Heart left ventricle (tissue), 16 donors: ENCODE data around the gene CHRD. TPM values are rescaled to one million over a fixed set of nuclear protein-coding genes. Genes with fewer than 3 reads are reported as not detected.

ENCODE experiments used
- ATAC-seq, 4 donors: fragments of 200-7000 bp; cut with Tn5 transposase; one replicate each; pipeline ENCODE4 v1.9.1; 2020 to 2022; ENCODE audit warnings: moderate library complexity in 4 of 4, mild to moderate bottlenecking in 3 of 4, moderate number of reproducible peaks in 1 of 4
- DNase-seq, 5 donors: peaks; one replicate each; pipeline ENCODE4 v3.0.0-alpha.2; 2020
- H3K27ac ChIP-seq, 12 donors: fragments of 200-600 bp; sonication (generic) in 4 of 12; one replicate each; pipeline versions ENCODE4 v1.5.0 to v1.8.0; 2016 to 2022; ENCODE audit warnings: mild to moderate bottlenecking in 2 of 12
- H3K27me3 ChIP-seq, 9 donors: fragments of 200-600 bp; sonication (generic) in 2 of 9; one replicate each; pipeline versions ENCODE4 v1.5.1 to v1.8.0; 2016 to 2022; ENCODE audit warnings: mild to moderate bottlenecking in 3 of 9
- H3K36me3 ChIP-seq, 9 donors: fragments of 200-600 bp; sonication (generic) in 2 of 9; one replicate each; pipeline versions ENCODE4 v1.5.0 to v1.8.0; 2018 to 2022; ENCODE audit warnings: mild to moderate bottlenecking in 2 of 9
- H3K4me1 ChIP-seq, 12 donors: fragments of 200-600 bp; sonication (generic) in 4 of 12; one replicate each; pipeline versions ENCODE4 v1.5.0 to v1.8.0; 2016 to 2022; ENCODE audit warnings: mild to moderate bottlenecking in 3 of 12
- H3K4me3 ChIP-seq, 12 donors: fragments of 200-600 bp; sonication (generic) in 4 of 12; one replicate each; pipeline versions ENCODE4 v1.5.0 to v1.8.0; 2017 to 2022; ENCODE audit warnings: mild to moderate bottlenecking in 9 of 12, moderate library complexity in 4 of 12
- H3K9me3 ChIP-seq, 12 donors: fragments of 200-600 bp; sonication (generic) in 4 of 12; one replicate each; pipeline versions ENCODE4 v1.5.0 to v1.8.0; 2016 to 2022; ENCODE audit warnings: mild to moderate bottlenecking in 1 of 12
- POLR2A ChIP-seq, 2 donors: fragments of 450-650 bp; IDR thresholded peaks; one replicate each; pipeline ENCODE4 v1.6.1; 2017; ENCODE audit warnings: antibody characterized with exemption in 2 of 2, mild to moderate bottlenecking in 2 of 2, moderate library complexity in 2 of 2
- WGBS, 4 donors: extraction: QIAGEN DNeasy Blood & Tissue Kit in 2 of 4; methylation state at CpG; one replicate each; pipeline versions ENCODE4 v1.1.5 to v1.1.7; 2013 to 2018; 5-methylcytosine and 5-hydroxymethylcytosine counted together
- intact Hi-C, 10 donors: fragments of 100-400 bp; cut with DNase I; formaldehyde crosslinking; loops; one replicate each; pipeline versions ENCODE4 v1.11.1 to v1.14.2; 2022
- polyA plus RNA-seq, 2 donors: library from polyadenylated mRNA; stranded (reverse); fragments of 200-250 nt; gene quantifications; one replicate each; pipeline ENCODE4 v1.2.3, GENCODE V29; 2013
- total RNA-seq, 9 donors: library from RNA; depleted of rRNA in 2 of 9; stranded (reverse); fragments of >200 nt in 2 of 9; fragmentation: NEBNext Ultra II Directional in 3 of 9; extraction: Animal tissue kit (Norgen Biotek cat#: 25700) in 3 of 9; gene quantifications; one replicate each; pipeline versions ENCODE4 v1.1.0 to v1.2.4, GENCODE V29; 2016 to 2023
- TF ChIP-seq, protein P1 (sequence below), 12 donors: fragments of 200-600 bp; sonication (generic) in 4 of 12; IDR thresholded peaks; one replicate each; pipeline versions ENCODE4 v1.5.0 to v1.8.0; 2018 to 2022; ENCODE audit warnings: antibody characterized with exemption in 12 of 12, mild to moderate bottlenecking in 5 of 12
- donor health status: ischemic (EF 13 %, LVEDD 7.1; RV severe dilation, severe dysfunction).
- donor health status: healthy with polysubstance abuse.
- donor health status: DM: no; HTN: yes; CAD: no.
- donor health status: DM: no; HTN: no; CAD: no.
- donor health status: ischemic (EF 25% LVEDD 6.9; RV normal size, moderate dysfunction).
- donor health status: ischemic (EF 25% LVEDD 5.7; RV mildly dilated, moderate dysfunction).
- donor health status: healthy.
- donor health status: DM: yes; HTN: yes; CAD: no.
- donor health status: ischemic (EF 35%, LVEDD 5.7; RV mildly dilated, moderate dysfunction).
- donor health status: nonischemic (EF 11% LVEDD 7.7; RV severe dilation, severe dysfunction).
- donor health status: DM: yes; HTN: yes; CAD: no.
- donor health status: PGD.
- donor health status: ischemic (EF 29% LVEDD 5.4; RV normal size, mild dysfunction).
- donor health status: nonischemic (EF 23%, LVEDD 6.1; RV moderate dilation, normal function).

The CHRD gene
- total and polyA plus RNA-seq, 11 donors: 2.0 to 7.4 (median 4.8) TPM

DNA sequence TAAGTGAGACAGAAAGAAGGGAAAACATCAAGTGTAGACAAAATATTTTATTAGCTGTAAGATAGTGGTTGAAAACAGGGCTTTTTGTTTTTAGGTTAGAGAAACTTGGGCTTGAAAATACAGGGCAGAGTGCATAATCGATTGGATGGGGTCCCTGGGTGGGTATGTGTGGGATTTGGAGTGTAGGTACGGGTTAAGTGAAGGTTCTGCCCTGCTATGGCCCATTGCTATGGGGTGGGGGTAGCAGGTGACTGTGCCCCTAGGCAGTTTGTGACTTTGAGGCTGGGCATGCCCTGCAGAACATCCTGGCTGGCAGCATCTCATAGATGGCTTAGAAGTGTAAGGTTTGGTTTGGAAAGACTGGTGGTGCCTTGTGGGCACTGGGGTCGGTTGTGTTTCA lies 46.2 kb upstream of the CHRD start:
- ATAC-seq: no peak
- no peaks in the 10 kb centered on the region for H3K9me3 ChIP-seq
- H3K36me3 ChIP-seq: peaks cover 8 to 68% (median 66%) of the 10 kb centered on the region in 9 donors
- WGBS, 4 donors: 77 to 87% (median 86%) methylated on average over 2 to 3 of the region's 3 CpGs
- H3K4me1 ChIP-seq: peaks cover 11 to 41% (median 28%) of the 10 kb centered on the region in 12 donors
- TF ChIP-seq POLR2A (IDR thresholded peaks at IDR 0.05): no peak
- TF ChIP-seq, protein P1, sequence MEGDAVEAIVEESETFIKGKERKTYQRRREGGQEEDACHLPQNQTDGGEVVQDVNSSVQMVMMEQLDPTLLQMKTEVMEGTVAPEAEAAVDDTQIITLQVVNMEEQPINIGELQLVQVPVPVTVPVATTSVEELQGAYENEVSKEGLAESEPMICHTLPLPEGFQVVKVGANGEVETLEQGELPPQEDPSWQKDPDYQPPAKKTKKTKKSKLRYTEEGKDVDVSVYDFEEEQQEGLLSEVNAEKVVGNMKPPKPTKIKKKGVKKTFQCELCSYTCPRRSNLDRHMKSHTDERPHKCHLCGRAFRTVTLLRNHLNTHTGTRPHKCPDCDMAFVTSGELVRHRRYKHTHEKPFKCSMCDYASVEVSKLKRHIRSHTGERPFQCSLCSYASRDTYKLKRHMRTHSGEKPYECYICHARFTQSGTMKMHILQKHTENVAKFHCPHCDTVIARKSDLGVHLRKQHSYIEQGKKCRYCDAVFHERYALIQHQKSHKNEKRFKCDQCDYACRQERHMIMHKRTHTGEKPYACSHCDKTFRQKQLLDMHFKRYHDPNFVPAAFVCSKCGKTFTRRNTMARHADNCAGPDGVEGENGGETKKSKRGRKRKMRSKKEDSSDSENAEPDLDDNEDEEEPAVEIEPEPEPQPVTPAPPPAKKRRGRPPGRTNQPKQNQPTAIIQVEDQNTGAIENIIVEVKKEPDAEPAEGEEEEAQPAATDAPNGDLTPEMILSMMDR (IDR thresholded peaks at IDR 0.05): no peak
- intact Hi-C loops: loop anchor here in 2 of 10 donors (2.0 kb wide), 1 partner anchor 13 kb away; no protein-coding TSS in a partner anchor
- H3K27me3 ChIP-seq: no peaks in the 10 kb centered on the region
- no peak overlapping the region for H3K4me3 ChIP-seq
- peak overlapping the region in 2 of 12 donors; percentile 11 to 48 for H3K27ac ChIP-seq
- DNase-seq: peak in 1 of 5 donors; percentile 19

GRCh38 chr3:184334470-184335158 lies 45.2 kb upstream of the CHRD start:
- Histone ChIP-seq H3K36me3 (peaks cover 8 to 58% (median 57%) of the 10 kb centered on the region in 9 donors), H3K27ac (peak overlapping the region in 6 of 12 donors; percentile 90 to 100 (median 96)), H3K4me1 (peaks cover 11 to 49% (median 36%) of the 10 kb centered on the region in 12 donors), H3K9me3 (no peaks in the 10 kb centered on the region), H3K4me3 (no peak overlapping the region), H3K27me3 (no peaks in the 10 kb centered on the region)
- ATAC-seq (no peak), DNase-seq (peak in 2 of 5 donors; percentile 25 to 30)
- intact Hi-C loops: loop anchor here in 2 of 10 donors (2.0 kb wide), 1 partner anchor 14 kb away; no protein-coding TSS in a partner anchor
- 83 to 86% (median 84%) methylated on average over 14 to 15 of the region's 15 CpGs for WGBS, 4 donors
- no peak for TF ChIP-seq POLR2A (IDR thresholded peaks at IDR 0.05)
- TF ChIP-seq, protein P1 (IDR thresholded peaks at IDR 0.05): no peak

- DNase-seq: no peak
- Histone ChIP-seq H3K27ac (peak overlapping the region; percentile 75 to 100 (median 96)), H3K36me3 (peaks cover 5 to 52% (median 51%) of the 10 kb centered on the region in 9 donors), H3K9me3 (no peaks in the 10 kb centered on the region), H3K4me3 (peak overlapping the region in 10 of 12 donors; percentile 66 to 95 (median 85)), H3K27me3 (no peaks in the 10 kb centered on the region), H3K4me1 (peaks cover 11 to 53% (median 37%) of the 10 kb centered on the region in 12 donors)
- ATAC-seq: peak in 1 of 4 donors; percentile 0
- no peak for TF ChIP-seq POLR2A (IDR thresholded peaks at IDR 0.05)
- TF ChIP-seq, protein P1 (IDR thresholded peaks at IDR 0.05): no peak
- 54 to 59% (median 57%) methylated on average over 4 of the region's 4 CpGs for WGBS, 4 donors
- intact Hi-C loops: loop anchor here in 2 of 10 donors (2.0 kb wide), 1 partner anchor 14 kb away; no protein-coding TSS in a partner anchor
Measured at GRCh38 chr3:184335291-184335660, 44.6 kb upstream of the CHRD start.
